SH-SY5Y (cell line): ENCODE measurements around the gene CEP170B.

Experiments used
- GATA2 ChIP-seq: IDR thresholded peaks from 2 replicates; pipeline ENCODE4 v1.6.1; 2011; ENCODE audit warnings: mild to moderate bottlenecking, low read depth, low read length
- GATA3 ChIP-seq: IDR thresholded peaks from 2 replicates; pipeline ENCODE4 v1.6.1; 2011; ENCODE audit warnings: low read depth, mild to moderate bottlenecking, low read length, moderate library complexity

- TF ChIP-seq GATA2: no peak
- no peak for TF ChIP-seq GATA3
Measured at GRCh38 chr14:104877806-104878550, 12.9 kb downstream of the CEP170B start.
